GM21515 (cell line): ENCODE data around the gene TRIM26.
"Not testable (repeated sequence)": the region's sequence is repeated elsewhere in the genome, so short reads cannot be mapped to it uniquely, and the experiment has no call there.

ENCODE experiments used
- ATAC-seq: cut with Tn5 transposase; IDR thresholded peaks from one replicate; pipeline ENCODE4 v1.9.1; 2021; ENCODE audit not compliant: unreplicated experiment

TRIM26 gene

DNA sequence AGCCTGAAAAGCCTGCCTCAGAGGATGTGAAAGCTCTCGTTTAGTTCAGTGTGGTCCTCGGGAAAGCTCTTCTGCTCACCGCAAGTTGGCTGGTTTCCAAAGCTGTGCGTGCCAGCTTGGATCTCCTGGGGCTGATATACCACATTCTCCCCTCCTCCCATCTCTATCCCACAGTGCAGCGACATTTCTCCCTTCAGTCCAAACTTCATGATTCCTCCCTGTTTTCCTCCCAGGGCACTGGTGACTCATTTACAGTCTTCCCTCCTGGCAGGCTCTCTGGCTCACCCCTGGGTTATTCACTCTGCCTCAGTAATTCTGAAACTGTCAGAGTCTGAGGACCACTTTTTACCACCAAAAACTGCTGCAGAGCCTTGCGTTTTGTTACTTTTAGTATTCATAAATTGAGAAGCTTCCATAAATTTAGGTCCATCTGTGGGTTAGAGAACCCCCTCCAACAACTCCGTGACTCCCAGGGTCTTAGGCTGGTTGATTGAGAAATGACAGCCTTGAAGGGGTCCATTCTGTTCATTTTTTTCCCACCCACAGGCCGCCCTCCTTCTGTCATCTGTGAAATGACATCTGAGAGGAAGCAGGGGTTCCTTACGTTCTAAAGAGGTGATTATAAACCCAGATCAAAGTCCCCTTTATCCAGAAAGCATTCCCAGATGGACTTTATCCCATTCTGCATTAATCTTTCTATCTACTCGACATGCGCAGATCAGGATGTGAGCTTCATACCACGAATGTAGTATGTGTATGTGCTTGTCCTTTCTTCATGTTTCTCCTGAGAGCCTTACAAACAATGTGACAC, 58.3 kb downstream of the TRIM26 start:
- no peak for ATAC-seq

DNA sequence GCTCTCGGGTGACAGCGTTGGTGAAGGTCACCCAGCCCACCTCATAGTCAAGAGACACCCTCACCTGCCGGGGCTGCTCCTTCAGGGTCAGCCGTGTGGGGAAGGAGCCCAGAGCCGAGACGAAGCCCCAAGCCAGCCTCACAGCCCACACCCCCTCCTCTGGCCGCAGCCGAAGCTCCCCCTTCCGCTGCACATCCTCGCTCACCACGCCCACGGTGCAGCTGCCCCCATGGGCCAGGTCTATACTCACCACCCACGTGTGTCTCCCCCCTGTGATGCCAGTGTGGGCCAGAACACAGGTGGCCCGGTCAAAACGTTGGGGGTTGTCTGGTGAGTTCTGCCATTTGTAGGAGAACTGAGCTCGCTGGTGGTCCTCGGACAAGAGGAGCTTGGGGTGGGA, 59.1 kb downstream of the TRIM26 start:
- ATAC-seq: no peak

DNA sequence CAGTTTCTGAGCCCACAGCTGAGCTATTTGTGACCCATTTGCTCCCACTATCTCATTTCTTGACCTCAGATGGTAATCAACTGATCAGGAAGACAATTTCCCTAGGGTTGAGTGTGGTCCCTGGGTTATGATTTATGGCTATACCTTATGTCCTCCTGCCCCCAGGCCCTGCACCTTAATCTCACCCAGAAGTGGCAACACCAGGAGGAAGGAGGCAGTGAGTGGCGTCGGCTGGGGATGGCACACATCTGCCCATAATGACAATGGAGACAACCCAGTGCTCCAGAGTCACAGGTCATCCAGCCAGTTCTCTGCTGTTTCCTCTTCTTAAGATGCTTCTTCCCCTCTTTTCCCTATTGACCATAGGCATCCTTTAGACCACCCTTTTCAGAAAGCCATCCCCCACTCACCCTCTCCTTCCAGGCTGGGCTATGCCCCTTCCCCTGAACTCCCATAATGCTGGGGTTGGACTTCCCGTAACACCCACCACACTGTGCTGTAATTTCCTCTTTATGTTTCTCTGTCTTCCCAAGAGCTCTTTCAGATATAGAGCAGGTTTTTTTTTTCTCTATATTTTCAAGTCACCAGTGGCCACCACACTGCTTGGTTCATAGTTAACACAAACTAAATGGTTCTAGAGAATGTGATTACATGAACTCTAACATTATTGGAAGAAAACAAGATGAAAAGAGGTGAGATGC, 60.1 kb downstream of the TRIM26 start:
- ATAC-seq: no peak

DNA sequence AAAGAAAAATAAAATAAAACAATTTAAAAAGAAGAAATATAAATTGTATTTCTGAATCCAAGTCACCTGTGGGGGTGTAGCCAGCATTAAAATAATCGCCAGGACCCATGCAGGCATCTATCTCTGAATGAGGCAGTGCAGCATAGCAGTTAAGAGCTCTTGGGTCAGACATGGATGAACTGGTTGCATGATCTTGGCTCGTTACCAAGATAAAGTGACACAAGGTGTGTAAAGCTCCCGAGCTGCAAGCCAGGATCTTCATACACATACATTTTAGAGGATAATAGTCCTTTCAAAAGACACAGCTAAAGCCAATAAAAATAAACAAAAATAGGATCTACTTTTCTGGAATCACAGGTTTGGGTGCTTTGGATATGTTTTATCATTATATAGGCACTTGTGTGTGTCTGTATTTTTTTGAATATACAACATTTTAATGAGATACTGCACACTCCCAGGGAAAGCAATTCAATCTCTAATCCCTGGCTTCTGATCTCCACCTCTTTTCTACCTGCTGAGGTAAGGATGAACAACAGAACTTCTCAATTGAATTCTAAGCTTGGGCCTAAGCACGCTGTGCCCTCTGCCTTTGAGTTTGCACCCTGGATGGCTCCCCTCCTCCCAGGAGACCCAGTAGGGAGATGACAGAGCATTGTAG, 61.1 kb downstream of the TRIM26 start:
- ATAC-seq: no peak

DNA sequence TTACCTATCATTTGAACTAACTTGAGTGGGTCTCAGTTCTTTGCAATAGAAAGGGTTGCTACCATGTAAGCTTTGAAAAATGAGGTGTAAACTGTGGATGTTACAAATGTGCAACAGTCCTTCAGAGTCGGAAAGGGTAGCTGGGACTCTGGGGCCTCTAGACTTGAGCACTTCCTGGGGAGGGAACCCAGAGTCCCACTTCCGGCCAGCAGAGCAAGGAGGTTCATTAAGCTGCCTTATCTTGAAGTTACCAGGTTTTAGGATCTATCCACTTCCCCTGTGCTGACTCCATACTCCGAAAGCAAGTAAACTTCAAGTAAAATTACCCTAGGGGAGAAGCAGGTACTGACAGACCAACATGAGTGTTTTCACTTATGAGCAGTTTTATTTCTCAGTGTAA, 61.6 kb downstream of the TRIM26 start:
- ATAC-seq: no peak

DNA sequence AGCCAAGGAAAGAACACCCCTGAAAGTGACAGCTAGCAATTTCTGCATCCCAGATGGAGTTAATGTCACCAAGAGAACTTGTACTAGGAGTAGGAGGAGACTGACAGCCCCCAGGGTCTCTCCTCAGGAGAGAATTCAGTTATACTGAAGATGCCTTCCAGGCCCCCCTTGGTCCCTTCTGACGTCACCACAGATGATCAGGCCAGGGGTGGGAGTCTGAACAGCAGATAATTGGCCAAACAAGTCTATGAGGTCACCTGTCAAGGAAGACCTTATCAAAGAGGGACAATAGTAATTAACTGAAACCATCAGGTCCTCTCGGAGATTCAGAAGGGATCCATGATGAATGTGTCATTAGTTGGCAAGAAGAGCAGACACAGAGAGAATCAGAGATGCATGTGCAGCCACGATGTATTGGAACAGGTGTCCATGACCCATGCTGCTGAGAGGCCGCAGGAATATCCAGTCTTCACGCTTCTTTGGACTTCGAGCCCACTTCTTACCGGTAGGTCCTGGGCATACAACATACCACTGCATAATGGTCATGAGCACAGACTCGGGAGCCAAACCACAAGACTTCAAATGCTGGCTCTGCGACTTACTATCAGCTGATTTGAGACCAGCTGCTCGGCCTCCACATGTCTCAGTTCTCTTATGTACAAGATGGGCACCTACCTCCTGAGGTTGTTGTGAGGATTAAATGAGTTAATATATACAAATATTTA, 62.4 kb downstream of the TRIM26 start:
- ATAC-seq: no peak

DNA sequence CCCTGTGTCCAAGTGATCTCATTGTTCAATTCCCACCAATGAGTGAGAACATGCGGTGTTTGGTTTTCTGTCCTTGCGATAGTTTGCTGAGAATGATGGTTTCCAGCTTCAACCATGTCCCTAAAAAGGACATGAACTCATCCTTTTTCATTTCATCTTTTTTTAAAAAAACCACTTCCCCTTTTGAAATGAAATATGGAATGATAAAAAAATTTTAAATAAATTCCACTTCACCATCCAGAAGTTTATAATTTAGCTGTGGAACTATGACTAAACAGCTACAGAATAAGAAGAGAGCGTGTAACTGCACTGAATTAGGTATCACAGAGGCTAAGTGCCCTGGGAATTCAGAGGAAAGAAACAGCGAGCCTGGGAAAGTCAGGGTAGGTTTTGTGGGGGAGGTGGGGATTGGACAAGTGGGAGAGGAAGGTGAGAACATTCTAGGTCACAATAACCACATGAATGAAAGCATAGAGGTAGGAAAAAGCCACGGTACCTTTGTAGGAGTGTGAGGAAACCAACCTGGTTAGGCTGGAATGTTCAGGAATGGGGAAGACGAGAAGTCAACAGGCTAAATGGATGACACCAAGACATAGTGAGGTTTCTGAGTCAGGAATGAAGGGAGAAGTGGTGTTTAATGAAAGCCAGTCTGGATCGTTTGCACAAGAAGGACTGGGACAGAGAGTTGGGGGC, 63.2 kb downstream of the TRIM26 start:
- no peak for ATAC-seq

DNA sequence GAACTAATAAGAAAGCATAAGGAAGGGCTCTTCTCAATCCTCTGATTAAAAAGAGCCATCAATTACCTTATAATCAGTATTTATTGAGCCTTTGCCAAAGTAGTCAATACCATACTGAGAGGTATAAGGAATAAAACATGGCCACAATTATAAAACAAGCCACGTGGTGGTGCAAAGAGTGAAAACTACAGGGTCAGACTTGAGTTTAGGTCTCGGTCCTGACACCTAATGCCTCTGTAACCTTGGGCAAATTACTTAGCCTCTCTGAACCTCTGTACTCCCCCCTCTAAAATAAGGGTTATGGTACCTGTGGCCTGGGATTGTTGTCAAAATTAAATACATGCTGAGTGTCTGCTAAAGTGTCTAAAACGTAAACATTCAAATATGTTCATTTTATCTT, 64.0 kb downstream of the TRIM26 start:
- no peak for ATAC-seq

DNA sequence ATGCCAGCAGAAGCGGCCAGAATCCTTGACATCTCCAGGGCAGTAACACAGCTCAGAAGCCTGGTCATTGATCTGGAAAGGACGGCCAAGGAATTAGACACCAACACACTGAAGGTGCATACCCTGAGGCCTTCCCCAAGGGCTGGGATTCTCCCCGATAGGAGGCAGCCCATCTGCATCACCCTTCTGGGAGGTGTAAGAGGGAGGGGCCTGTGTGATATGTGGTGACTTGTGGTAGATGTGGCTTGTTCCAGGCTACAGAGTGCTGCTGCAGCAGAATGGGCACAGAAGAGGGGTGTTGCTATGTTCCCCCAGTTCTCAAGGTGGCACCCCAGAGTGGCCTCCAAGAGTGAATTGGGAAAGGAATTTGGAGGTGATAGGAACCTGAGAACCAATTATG, 66.1 kb downstream of the TRIM26 start:
- ATAC-seq: no peak

DNA sequence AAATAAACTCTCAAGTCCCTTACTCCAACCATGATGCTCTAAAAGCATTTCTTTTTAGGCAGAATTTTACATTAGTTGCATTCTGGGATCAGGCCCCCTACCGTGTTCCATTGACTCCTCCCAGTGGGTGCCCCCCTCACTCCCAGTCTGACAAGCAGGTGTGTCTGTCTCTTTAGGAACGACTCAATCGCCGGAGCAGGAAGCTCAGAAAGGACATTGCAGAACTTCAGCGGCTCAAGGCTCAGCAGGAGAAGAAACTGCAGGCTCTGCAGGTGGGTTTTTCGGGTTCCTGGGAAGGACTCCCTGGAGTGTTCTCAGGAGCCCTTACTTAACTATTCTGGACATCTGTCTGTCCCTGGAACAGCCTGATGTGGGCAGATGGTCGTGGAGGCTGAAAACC, 67.4 kb downstream of the TRIM26 start:
- no peak for ATAC-seq

DNA sequence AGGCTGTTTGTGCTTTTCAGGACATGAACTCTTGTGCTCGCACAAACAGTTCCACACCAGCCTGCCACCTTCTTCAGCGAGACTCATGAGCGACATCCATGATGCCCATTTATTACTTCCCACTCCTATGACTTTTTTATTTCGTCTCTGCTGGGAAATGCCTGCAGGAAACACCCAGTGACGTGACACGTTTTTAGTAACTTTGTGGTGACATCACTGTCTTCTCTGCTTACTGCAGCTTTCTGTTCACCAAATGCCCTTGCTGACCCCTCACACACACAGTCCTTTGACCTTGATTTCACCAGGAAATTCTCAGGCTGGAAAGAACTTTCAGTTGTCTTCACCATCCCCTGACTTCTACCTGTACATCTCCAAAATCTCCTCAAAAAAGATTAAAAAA, 68.4 kb downstream of the TRIM26 start:
- ATAC-seq: no peak

DNA sequence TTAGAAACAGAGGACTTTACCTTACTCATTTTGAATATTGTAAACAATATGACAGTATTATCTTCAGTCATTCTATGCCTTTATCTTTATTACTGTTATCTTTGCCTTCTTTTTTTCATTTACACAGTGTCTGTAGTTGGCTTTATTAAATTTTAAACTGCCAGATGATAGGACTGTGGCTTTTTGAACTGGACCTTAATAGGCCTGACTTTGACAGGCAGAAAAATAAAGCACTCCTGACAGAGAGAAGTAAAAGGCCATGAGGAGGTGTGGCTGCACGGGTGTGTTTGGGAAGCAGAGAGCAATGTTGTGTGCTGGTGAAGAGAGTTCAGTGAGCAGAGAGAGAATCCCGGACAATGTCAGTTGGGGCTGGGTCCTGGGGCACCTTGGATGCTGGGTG, 69.4 kb downstream of the TRIM26 start:
- no peak for ATAC-seq

- no peak for ATAC-seq
These were observed 70.5 kb downstream of the TRIM26 start for GRCh38 chr6:30142665-30143064.

- ATAC-seq: not testable (repeated sequence)
These were observed 73.0 kb downstream of the TRIM26 start for GRCh38 chr6:30140240-30140639.

DNA sequence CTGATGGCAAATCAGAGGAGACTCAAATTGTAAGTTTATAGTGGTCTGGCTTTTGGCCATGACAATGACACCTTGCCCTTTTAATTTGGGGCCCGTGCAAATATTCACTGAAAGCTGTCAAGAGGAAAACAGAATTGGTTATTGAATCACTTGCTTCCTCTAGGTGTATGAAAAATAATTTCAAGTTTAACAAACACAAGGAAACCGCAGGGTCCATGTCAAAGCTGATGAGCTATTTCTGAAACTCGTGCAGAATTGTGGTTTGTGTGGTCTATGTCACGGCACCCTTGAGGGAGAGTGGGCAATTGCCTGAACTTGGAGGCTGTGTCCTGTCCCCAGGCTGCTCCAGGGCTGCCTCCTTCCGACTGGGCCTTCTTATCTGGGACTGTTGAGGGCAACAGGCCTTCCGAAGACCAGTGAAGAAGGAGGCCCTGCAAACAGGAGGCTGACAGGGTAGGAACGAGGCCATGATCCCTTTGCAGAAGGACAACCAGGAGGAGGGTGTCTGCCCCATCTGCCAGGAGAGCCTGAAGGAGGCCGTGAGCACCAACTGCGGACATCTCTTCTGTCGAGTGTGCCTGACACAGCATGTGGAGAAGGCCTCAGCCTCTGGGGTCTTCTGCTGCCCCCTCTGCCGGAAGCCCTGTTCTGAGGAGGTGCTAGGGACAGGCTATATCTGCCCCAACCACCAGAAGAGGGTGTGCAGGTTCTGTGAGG, 76.5 kb downstream of the TRIM26 start:
- ATAC-seq: no peak

DNA sequence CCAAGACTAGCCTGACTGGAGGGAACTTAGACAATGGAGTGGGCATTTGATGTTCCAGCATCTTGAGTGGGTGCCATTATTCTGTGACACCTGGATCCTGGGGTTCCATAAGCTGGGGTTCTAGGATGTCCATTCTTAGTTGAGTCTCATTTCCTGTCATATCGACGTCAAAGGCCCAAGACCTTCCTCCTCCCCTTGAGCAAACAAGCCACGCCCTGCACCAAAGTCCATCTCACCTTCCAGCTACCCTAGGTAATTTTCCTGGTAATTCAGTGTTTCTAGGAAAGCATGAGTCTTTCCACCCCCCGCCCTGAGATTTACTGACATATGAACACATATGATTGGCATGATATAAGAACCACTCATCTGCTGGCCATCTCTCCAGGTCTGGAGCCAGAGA, 77.4 kb downstream of the TRIM26 start, which contains the start of gene TRIM40:
Gene TRIM40, plus strand, starts transcription at position 384 of the 400 bp plus-strand sequence. CDS start 897 bp downstream, outside the sequence.
- ATAC-seq: no peak

DNA sequence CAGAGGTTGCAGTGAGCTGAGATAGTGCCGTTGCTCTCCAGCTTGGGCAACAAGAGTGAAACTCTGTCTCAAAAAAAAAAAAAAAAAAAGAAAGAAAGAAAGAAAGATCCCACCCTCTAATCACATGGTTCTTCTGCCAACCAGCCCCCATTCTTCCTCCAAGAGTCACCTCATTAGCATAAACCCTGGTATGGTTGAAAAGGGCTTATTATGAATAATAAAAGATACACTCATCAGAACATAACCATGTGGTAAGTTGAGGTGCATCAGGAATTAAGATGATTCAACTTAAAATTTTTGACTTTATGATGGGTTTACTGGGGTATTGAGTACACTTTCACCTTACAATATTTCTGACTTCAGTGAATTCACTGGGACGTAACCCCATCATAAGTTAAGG, 78.1 kb downstream of the TRIM26 start:
- no peak for ATAC-seq
